OCI-LY7 (cell line): ENCODE data around the gene LPCAT3. TPM values are rescaled to one million over a fixed set of nuclear protein-coding genes. Genes with fewer than 3 reads are reported as not detected.

Source experiments
- BruUV-seq: library from RNA; stranded (reverse); fragments of 400-500 nt; replicated peaks from 2 replicates; lab custom pipeline; 2021; lab: Mats Ljungman, UMichigan
- CTCF ChIA-PET: fragments of 300-600 bp; sonication (Branson Sonifier 250); formaldehyde crosslinking; loops from one replicate; lab custom pipeline; 2022; ENCODE audit warnings: antibody characterized with exemption; ENCODE audit not compliant: unreplicated experiment; lab: Charles Lee
- POLR2A ChIA-PET: fragments of 300-600 bp; sonication (Branson Sonifier 250); formaldehyde crosslinking; loops from one replicate; lab custom pipeline; 2022; ENCODE audit warnings: antibody characterized with exemption; lab: Charles Lee
- DNase-seq: peaks from one replicate; pipeline ENCODE4 v3.0.0-alpha.2; 2015; ENCODE audit warnings: low spot score
- H2AFZ ChIP-seq: fragments of 200-600 bp; sonication (generic), shearing (Covaris generic); 2 replicates; pipeline ENCODE4 v1.6.1; 2014; ENCODE audit warnings: mild to moderate bottlenecking, antibody characterized with exemption, low read length, moderate library complexity
- H3K27ac ChIP-seq: fragments of 200-600 bp; sonication (generic); 2 replicates; pipeline ENCODE4 v1.5.1; 2014; ENCODE audit warnings: mixed run types, low read depth, mild to moderate bottlenecking, moderate library complexity, low read length, inconsistent platforms; ENCODE audit not compliant: poor library complexity, severe bottlenecking
- H3K36me3 ChIP-seq: fragments of 200-600 bp; sonication (generic); 2 replicates; pipeline ENCODE4 v1.6.1; 2014; ENCODE audit warnings: mild to moderate bottlenecking, antibody characterized with exemption, low read length, moderate library complexity, mixed read lengths; ENCODE audit not compliant: insufficient read depth
- H3K4me1 ChIP-seq: fragments of 200-600 bp; sonication (generic); 2 replicates; pipeline ENCODE4 v1.5.1; 2014; ENCODE audit warnings: mild to moderate bottlenecking, low read length; ENCODE audit not compliant: insufficient read depth, poor library complexity, severe bottlenecking
- H3K4me2 ChIP-seq: fragments of 200-600 bp; sonication (generic); 2 replicates; pipeline ENCODE4 v1.6.1; 2014; ENCODE audit warnings: mild to moderate bottlenecking, low read length
- H3K4me3 ChIP-seq: fragments of 200-600 bp; sonication (generic); 2 replicates; pipeline ENCODE4 v1.5.1; 2014; ENCODE audit warnings: mild to moderate bottlenecking, low read depth, low read length; ENCODE audit not compliant: poor library complexity, severe bottlenecking
- H3K79me2 ChIP-seq: fragments of 200-600 bp; sonication (generic); 2 replicates; pipeline ENCODE4 v1.6.1; 2016; ENCODE audit warnings: low read depth, mild to moderate bottlenecking, low read length, moderate library complexity, mixed read lengths; ENCODE audit not compliant: insufficient read depth
- H3K9me2 ChIP-seq: fragments of 200-600 bp; sonication (generic); 2 replicates; pipeline ENCODE4 v1.6.1; 2016; ENCODE audit warnings: mild to moderate bottlenecking, low read length, mixed read lengths; ENCODE audit not compliant: insufficient read depth
- H3K9me3 ChIP-seq: fragments of 200-600 bp; sonication (generic); 2 replicates; pipeline ENCODE4 v1.6.1; 2014; ENCODE audit warnings: mild to moderate bottlenecking, mixed run types, low read length, mixed read lengths
- H4K20me1 ChIP-seq: fragments of 200-600 bp; sonication (generic); 2 replicates; pipeline ENCODE4 v1.6.1; 2014; ENCODE audit warnings: mild to moderate bottlenecking, antibody characterized with exemption, low read length, moderate library complexity, mixed read lengths; ENCODE audit not compliant: insufficient read depth
- EZH2phosphoT487 ChIP-seq: fragments of 200-600 bp; sonication (generic); IDR thresholded peaks from 2 replicates; pipeline ENCODE4 v1.6.1; 2018; ENCODE audit warnings: low read depth, borderline replicate concordance, mild to moderate bottlenecking, mixed run types, antibody characterized with exemption, low read length, moderate library complexity, mixed read lengths
- intact Hi-C: fragments of 100-400 bp; cut with micrococcal nuclease; formaldehyde crosslinking; loops from one replicate; pipeline ENCODE4 v1.10.0; 2022; ENCODE audit not compliant: unreplicated experiment
- total RNA-seq, 2 experiments: library from RNA; depleted of rRNA in 1 of 2; stranded (reverse); fragments of >200 nt in 1 of 2; shearing (Covaris generic) in 1 of 2; gene quantifications; 2 replicates each; pipeline ENCODE4 v1.2.3, GENCODE V29; 2014 to 2022
- TF ChIP-seq, protein P1 (sequence below): fragments of 200-600 bp; sonication (generic); conservative IDR thresholded peaks from 2 replicates; pipeline ENCODE4 v1.5.1; 2014; ENCODE audit warnings: mild to moderate bottlenecking, antibody characterized with exemption, low read length, moderate library complexity, mixed read lengths

Gene LPCAT3
- total RNA-seq, 2 experiments from 2014 or later: 17.4 to 29.7 TPM

DNA sequence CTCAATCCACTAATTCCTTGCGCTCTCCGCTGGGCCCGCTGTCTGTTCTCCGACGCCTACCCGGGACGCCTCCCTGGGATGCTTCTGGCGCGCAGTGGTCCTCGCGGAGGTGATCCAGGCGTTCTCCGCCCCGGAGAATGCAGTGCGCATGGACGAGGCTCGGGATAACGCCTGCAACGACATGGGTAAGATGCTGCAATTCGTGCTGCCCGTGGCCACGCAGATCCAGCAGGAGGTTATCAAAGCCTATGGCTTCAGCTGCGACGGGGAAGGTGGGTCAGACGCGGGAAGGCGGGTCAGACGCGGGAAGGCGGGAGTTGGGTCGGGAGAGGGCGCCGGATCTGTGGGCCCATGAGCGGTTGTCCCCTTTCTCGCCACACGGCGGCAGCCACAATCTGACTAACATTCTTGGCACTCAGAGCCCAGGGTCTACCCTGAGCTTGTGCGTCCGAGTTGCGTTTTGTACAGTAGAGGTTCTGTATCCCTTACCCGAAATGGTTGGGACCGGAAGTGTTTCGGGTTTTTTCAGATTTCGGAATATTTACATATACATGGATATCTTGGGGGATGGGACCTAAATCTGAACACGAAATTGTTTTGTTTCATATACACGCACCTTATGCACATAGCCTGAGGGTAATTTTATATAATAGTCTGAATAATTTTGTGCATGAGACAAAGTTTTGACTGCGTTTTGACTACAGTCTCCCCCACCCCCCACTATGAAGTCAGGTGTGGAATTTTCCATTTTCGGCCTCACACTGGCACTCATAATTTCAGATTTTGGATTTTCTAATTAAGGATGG is 73.7 kb downstream of the LPCAT3 start:
- H3K4me2 ChIP-seq: peak overlapping the region; percentile 89
- H3K9me2 ChIP-seq: no peaks in the 10 kb centered on the region
- peak overlapping the region; percentile 96 for H3K27ac ChIP-seq
- peak overlapping the region; percentile 53; the same call in 1 of the 2 replicates for H2AFZ ChIP-seq
- intact Hi-C loops: loop anchor here (1.0 to 2.0 kb wide), 5 partner anchors 16 to 164 kb away; partner anchors contain the start of genes C1R, C1RL and LPCAT3
- TF ChIP-seq, protein P1, sequence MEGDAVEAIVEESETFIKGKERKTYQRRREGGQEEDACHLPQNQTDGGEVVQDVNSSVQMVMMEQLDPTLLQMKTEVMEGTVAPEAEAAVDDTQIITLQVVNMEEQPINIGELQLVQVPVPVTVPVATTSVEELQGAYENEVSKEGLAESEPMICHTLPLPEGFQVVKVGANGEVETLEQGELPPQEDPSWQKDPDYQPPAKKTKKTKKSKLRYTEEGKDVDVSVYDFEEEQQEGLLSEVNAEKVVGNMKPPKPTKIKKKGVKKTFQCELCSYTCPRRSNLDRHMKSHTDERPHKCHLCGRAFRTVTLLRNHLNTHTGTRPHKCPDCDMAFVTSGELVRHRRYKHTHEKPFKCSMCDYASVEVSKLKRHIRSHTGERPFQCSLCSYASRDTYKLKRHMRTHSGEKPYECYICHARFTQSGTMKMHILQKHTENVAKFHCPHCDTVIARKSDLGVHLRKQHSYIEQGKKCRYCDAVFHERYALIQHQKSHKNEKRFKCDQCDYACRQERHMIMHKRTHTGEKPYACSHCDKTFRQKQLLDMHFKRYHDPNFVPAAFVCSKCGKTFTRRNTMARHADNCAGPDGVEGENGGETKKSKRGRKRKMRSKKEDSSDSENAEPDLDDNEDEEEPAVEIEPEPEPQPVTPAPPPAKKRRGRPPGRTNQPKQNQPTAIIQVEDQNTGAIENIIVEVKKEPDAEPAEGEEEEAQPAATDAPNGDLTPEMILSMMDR: peak; percentile 93
- TF ChIP-seq EZH2phosphoT487: no peak
- H3K36me3 ChIP-seq: no peaks in the 10 kb centered on the region
- CTCF ChIA-PET: interaction anchor here (0.6 to 6.0 kb wide), 6 partner anchors 8 to 167 kb away, joined by 3 to 110 read pairs (median 4); no protein-coding TSS in a partner anchor
- peaks cover 49% of the 10 kb centered on the region for H3K4me1 ChIP-seq
- peaks cover 9% of the 10 kb centered on the region; the same call in 1 of the 2 replicates for H3K79me2 ChIP-seq
- DNase-seq: peak; percentile 96
- no peaks in the 10 kb centered on the region for H4K20me1 ChIP-seq
- H3K4me3 ChIP-seq: peak overlapping the region; percentile 73
- BruUV-seq: no TSS peak
- POLR2A ChIA-PET: interaction anchor here (0.7 to 5.6 kb wide), 26 partner anchors 8 to 698 kb away, joined by 3 to 155 read pairs (median 4); partner anchors contain the start of genes C1R, C1RL, CDCA3 and EMG1
- no peaks in the 10 kb centered on the region for H3K9me3 ChIP-seq

DNA sequence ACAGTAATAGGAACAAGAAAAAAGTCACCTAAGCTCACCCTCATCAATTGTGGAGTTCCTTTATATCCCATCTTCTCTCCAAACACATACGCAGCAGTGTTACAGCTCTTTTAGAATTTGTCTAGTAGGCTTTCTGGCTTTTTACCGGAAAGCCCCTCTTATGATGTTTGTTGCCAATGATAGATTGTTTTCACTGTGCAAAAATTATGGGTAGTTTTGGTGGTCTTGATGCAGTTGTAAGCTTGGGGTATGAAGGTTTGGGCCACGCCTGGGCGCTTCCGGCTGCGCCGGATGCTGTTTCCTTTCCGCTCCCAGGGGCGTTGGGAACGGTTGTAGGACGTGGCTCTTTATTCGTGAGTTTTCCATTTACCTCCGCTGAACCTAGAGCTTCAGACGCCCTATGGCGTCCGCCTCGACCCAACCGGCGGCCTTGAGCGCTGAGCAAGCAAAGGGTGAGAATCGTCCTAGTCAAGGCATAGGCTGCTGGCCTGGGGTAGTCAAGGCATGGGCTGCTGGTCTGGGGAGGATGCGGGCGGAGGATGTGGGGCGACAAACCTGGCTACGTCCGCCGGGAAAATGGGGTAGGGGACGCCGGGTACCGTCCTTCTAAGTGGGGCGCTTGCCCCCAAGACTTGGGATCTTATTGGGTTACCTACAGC is 74.4 kb downstream of the LPCAT3 start, which contains the start of the genes C12orf57 and RNU7-1:
C12orf57 (plus strand) TSS at position 301 of the 659 bp plus-strand sequence; CDS start at position 401, 100 bp downstream.
RNU7-1 (plus strand) TSS at position 95 of the 659 bp plus-strand sequence.
- POLR2A ChIA-PET: interaction anchor here (0.5 to 5.6 kb wide), 34 partner anchors 8 to 710 kb away, joined by 3 to 155 read pairs (median 4); partner anchors contain the start of genes C1R, C1RL, CDCA3 and EMG1
- Histone ChIP-seq H4K20me1 (no peaks in the 10 kb centered on the region), H3K9me3 (no peaks in the 10 kb centered on the region), H3K27ac (peak within 1 kb of the TSS; percentile 96), H3K79me2 (peaks cover 9% of the 10 kb centered on the region; the same call in 1 of the 2 replicates), H3K36me3 (no peaks in the 10 kb centered on the region), H3K4me1 (peaks cover 41% of the 10 kb centered on the region), H2AFZ (peak within 1 kb of the TSS; percentile 53; the same call in 1 of the 2 replicates), H3K4me3 (peak within 1 kb of the TSS; percentile 73), H3K4me2 (peak within 1 kb of the TSS; percentile 89), H3K9me2 (no peaks in the 10 kb centered on the region)
- CTCF ChIA-PET: interaction anchor here (1.1 to 6.0 kb wide), 4 partner anchors 8 to 167 kb away, joined by 3 to 110 read pairs (median 4); no protein-coding TSS in a partner anchor
- intact Hi-C loops: loop anchor here (1.0 to 2.0 kb wide), 5 partner anchors 16 to 165 kb away; partner anchors contain the start of genes C1R, C1RL and LPCAT3
- no peak for TF ChIP-seq EZH2phosphoT487
- TF ChIP-seq, protein P1: no peak
- DNase-seq: peak; percentile 95
- TSS peak; percentile 83 for BruUV-seq
